Peyer's patch (tissue), 4 donors: ENCODE data around the gene OR2AT4. TPM values are rescaled to one million over a fixed set of nuclear protein-coding genes. Genes with fewer than 3 reads are reported as not detected.

Experiments
- DNase-seq, 3 donors: peaks; one replicate each; pipeline ENCODE4 v3.0.0-alpha.2; 2017 to 2019
- H3K27ac ChIP-seq, 4 donors: fragments of 200-600 bp; sonication (generic); one replicate each; pipeline ENCODE4 v1.5.1; 2016 to 2019
- H3K27me3 ChIP-seq, 2 donors: fragments of 200-600 bp; sonication (generic); one replicate each; pipeline ENCODE4 v1.5.1; 2019
- H3K36me3 ChIP-seq, 3 donors: fragments of 200-600 bp; sonication (generic); one replicate each; pipeline ENCODE4 v1.5.1; 2016 to 2019
- H3K4me1 ChIP-seq, 4 donors: fragments of 200-600 bp; sonication (generic); one replicate each; pipeline ENCODE4 v1.5.1; 2016 to 2019
- H3K4me3 ChIP-seq, 4 donors: fragments of 200-600 bp; sonication (generic); 1 replicate in 3 of 4; 2 replicates in 1 of 4; pipeline ENCODE4 v1.5.1; 2016 to 2019; ENCODE audit warnings: mild to moderate bottlenecking in 1 of 4
- H3K9me3 ChIP-seq, 4 donors: fragments of 200-600 bp; sonication (generic); one replicate each; pipeline ENCODE4 v1.5.1; 2016 to 2019; ENCODE audit warnings: mild to moderate bottlenecking in 1 of 4
- CTCF ChIP-seq, 6 experiments: fragments of 450-650 bp in 4 of 6; fragments of 200-600 bp in 2 of 6; sonication (generic) in 1 of 6; IDR thresholded peaks; one replicate each; pipeline ENCODE4 v1.5.1; 2017 to 2019; ENCODE audit warnings: antibody characterized with exemption in 6 of 6, mild to moderate bottlenecking in 3 of 6, moderate library complexity in 1 of 6
- POLR2A ChIP-seq, 2 donors: fragments of 450-650 bp; IDR thresholded peaks; one replicate each; pipeline ENCODE4 v1.5.1; 2017; ENCODE audit warnings: antibody characterized with exemption in 2 of 2, mild to moderate bottlenecking in 2 of 2, moderate library complexity in 2 of 2
- total RNA-seq, 4 donors: library from RNA; depleted of rRNA; stranded (reverse); fragments of >200 nt; gene quantifications; one replicate each; pipeline ENCODE4 v1.1.0, GENCODE V29; 2016

The OR2AT4 gene
- total RNA-seq, 4 donors from 2014 or later, result not detected

GRCh38 chr11:75041263-75041662, 55.4 kb downstream of the OR2AT4 start:
- Histone ChIP-seq H3K4me3 (no peak overlapping the region), H3K9me3 (no peaks in the 10 kb centered on the region), H3K36me3 (no peaks in the 10 kb centered on the region), H3K27me3 (no peaks in the 10 kb centered on the region), H3K4me1 (no peaks in the 10 kb centered on the region), H3K27ac (no peak overlapping the region)
- no peak for DNase-seq
- TF ChIP-seq POLR2A (IDR thresholded peaks at IDR 0.05), result no peak
- no peak for TF ChIP-seq CTCF (IDR thresholded peaks at IDR 0.05)

- H3K9me3 ChIP-seq, result no peaks in the 10 kb centered on the region
- H3K27ac ChIP-seq, result no peak overlapping the region
- no peak for DNase-seq
- no peaks in the 10 kb centered on the region for H3K36me3 ChIP-seq
- H3K4me1 ChIP-seq, result no peaks in the 10 kb centered on the region
- H3K27me3 ChIP-seq, result no peaks in the 10 kb centered on the region
- no peak overlapping the region for H3K4me3 ChIP-seq
- TF ChIP-seq POLR2A (IDR thresholded peaks at IDR 0.05) (no peak), CTCF (IDR thresholded peaks at IDR 0.05) (no peak)
Observed at GRCh38 chr11:75040167-75040770, 56.4 kb downstream of the OR2AT4 start.

- H3K36me3 ChIP-seq, result no peaks in the 10 kb centered on the region
- no peaks in the 10 kb centered on the region for H3K4me1 ChIP-seq
- H3K27ac ChIP-seq, result peak overlapping the region in 1 of 4 donors; percentile 1
- TF ChIP-seq CTCF (IDR thresholded peaks at IDR 0.05) (no peak), POLR2A (IDR thresholded peaks at IDR 0.05) (no peak)
- no peak overlapping the region for H3K4me3 ChIP-seq
- H3K27me3 ChIP-seq, result no peaks in the 10 kb centered on the region
- no peaks in the 10 kb centered on the region for H3K9me3 ChIP-seq
- DNase-seq, result peak in 1 of 3 donors; percentile 46
Observed at GRCh38 chr11:75035911-75036565, 60.6 kb downstream of the OR2AT4 start.

GRCh38 chr11:75035256-75035655, 61.4 kb downstream of the OR2AT4 start:
- TF ChIP-seq CTCF (IDR thresholded peaks at IDR 0.05), result no peak
- Histone ChIP-seq H3K27ac (no peak overlapping the region), H3K36me3 (no peaks in the 10 kb centered on the region), H3K4me3 (no peak overlapping the region), H3K9me3 (no peaks in the 10 kb centered on the region), H3K4me1 (no peaks in the 10 kb centered on the region), H3K27me3 (no peaks in the 10 kb centered on the region)
- DNase-seq, result no peak

GRCh38 chr11:75033916-75034315, 62.8 kb downstream of the OR2AT4 start:
- Histone ChIP-seq H3K4me3 (no peak overlapping the region), H3K27ac (no peak overlapping the region), H3K36me3 (no peaks in the 10 kb centered on the region), H3K27me3 (no peaks in the 10 kb centered on the region), H3K9me3 (no peaks in the 10 kb centered on the region), H3K4me1 (no peaks in the 10 kb centered on the region)
- DNase-seq, result no peak
- TF ChIP-seq CTCF (IDR thresholded peaks at IDR 0.05) (no peak), POLR2A (IDR thresholded peaks at IDR 0.05) (no peak)
